NCI-H69 (cell line): ENCODE measurements around the gene LRRC45.

Experiments
- DNase-seq: peaks from one replicate; lab custom pipeline; 2025; lab: John Stamatoyannopoulos, UW

The LRRC45 gene

GRCh38 chr17:81994593-81995462 lies 28.3 kb upstream of the LRRC45 start:
- DNase-seq = no peak

GRCh38 chr17:81995463-81996231 lies 27.5 kb upstream of the LRRC45 start:
- no peak for DNase-seq

GRCh38 chr17:81996232-81996756 lies 26.8 kb upstream of the LRRC45 start:
- DNase-seq = no peak

- no peak for DNase-seq
Observed at GRCh38 chr17:81996757-81997441, 26.2 kb upstream of the LRRC45 start.

GRCh38 chr17:81998212-81998611 lies 24.9 kb upstream of the LRRC45 start:
- no peak for DNase-seq

GRCh38 chr17:81998691-81999438 lies 24.2 kb upstream of the LRRC45 start:
- DNase-seq = no peak

GRCh38 chr17:81999587-81999975 lies 23.5 kb upstream of the LRRC45 start:
- DNase-seq = no peak

GRCh38 chr17:81999976-82000802 lies 22.9 kb upstream of the LRRC45 start:
- DNase-seq = no peak

GRCh38 chr17:82000803-82001570 lies 22.1 kb upstream of the LRRC45 start:
- DNase-seq = no peak

- DNase-seq = no peak
Observed at GRCh38 chr17:82001571-82002056, 21.5 kb upstream of the LRRC45 start.

GRCh38 chr17:82003411-82004381 lies 19.4 kb upstream of the LRRC45 start:
- no peak for DNase-seq

GRCh38 chr17:82004517-82005455 lies 18.3 kb upstream of the LRRC45 start:
- no peak for DNase-seq

- no peak for DNase-seq
Observed at GRCh38 chr17:82005701-82006348, 17.3 kb upstream of the LRRC45 start.

- no peak for DNase-seq
Observed at GRCh38 chr17:82006468-82007227, 16.5 kb upstream of the LRRC45 start.

GRCh38 chr17:82007228-82007494 lies 15.9 kb upstream of the LRRC45 start:
- no peak for DNase-seq

- no peak for DNase-seq
Observed at GRCh38 chr17:82007495-82008257, 15.4 kb upstream of the LRRC45 start.
